K562 (cell line): ENCODE data around the gene ARIH1. TPM values are rescaled to one million over a fixed set of nuclear protein-coding genes. Genes with fewer than 3 reads are reported as not detected.
A peak's percentile ranks its signal among the peaks of the same experiment; 100 is the strongest.

Experiments used
- ATAC-seq: fragments of 200-7000 bp; cut with Tn5 transposase; 3 replicates; pipeline ENCODE4 v1.9.1; 2020; ENCODE audit warnings: moderate library complexity
- BruUV-seq: library from RNA; stranded (reverse); fragments of 400-500 nt; replicated peaks from 2 replicates; lab custom pipeline; 2021; lab: Mats Ljungman, UMichigan
- CTCF ChIA-PET: fragments of 300-600 bp; formaldehyde crosslinking; extraction: SDS; loops from one replicate; lab custom pipeline; 2021; ENCODE audit warnings: low intra/inter-chr PET ratio; lab: Yijun Ruan, JAX
- POLR2A ChIA-PET: fragments of 300-600, 350-650 bp; sonication (Branson Sonifier 250); formaldehyde crosslinking; extraction: SDS; loops from one replicate; lab custom pipeline; 2021; ENCODE audit warnings: antibody characterized with exemption, inconsistent platforms; lab: Yijun Ruan, JAX
- DNase-seq, 4 experiments: peaks; one replicate each; pipeline versions ENCODE4 v3.0.0 to v3.0.0-alpha.2; 2011 to 2018; ENCODE audit warnings: low spot score in 3 of 4, mixed read lengths in 3 of 4; ENCODE audit errors: extremely low read depth in 1 of 4
- FAIRE-seq: peaks from 2 replicates; lab custom pipeline; 2011; peaks lifted over from hg19 to GRCh38; lab: Jason Lieb, UNC
- H2AFZ ChIP-seq: 2 replicates; pipeline ENCODE4 v1.6.0; 2011; ENCODE audit warnings: low read depth, low read length, control low read depth, inconsistent platforms
- H3K27ac ChIP-seq: fragments of 200-600 bp; 3 replicates; pipeline ENCODE4 v1.8.0; 2011; ENCODE audit warnings: low read depth, mild to moderate bottlenecking, control low read depth, inconsistent platforms, low read length, moderate library complexity, mixed read lengths; ENCODE audit errors: extremely low read depth
- H3K27me3 ChIP-seq, 2 experiments: fragments of 300-600 bp in 1 of 2; 2 replicates in 1 of 2; 3 replicates in 1 of 2; pipeline versions ENCODE4 v1.6.0 to v1.8.0; 2011; ENCODE audit warnings: inconsistent platforms in 2 of 2, low read length in 2 of 2, mild to moderate bottlenecking in 1 of 2, mixed read lengths in 1 of 2, moderate library complexity in 1 of 2; ENCODE audit not compliant: control insufficient read depth in 2 of 2, insufficient read depth in 2 of 2
- H3K36me3 ChIP-seq: fragments of 300-600 bp; 3 replicates; pipeline ENCODE4 v1.8.0; 2011; ENCODE audit warnings: mild to moderate bottlenecking, low read length, inconsistent platforms; ENCODE audit not compliant: control insufficient read depth, insufficient read depth
- H3K4me1 ChIP-seq, 2 experiments: fragments of 200-600 bp in 1 of 2; replicated peaks in 1 of 2; 2 replicates in 1 of 2; 3 replicates in 1 of 2; pipeline versions ENCODE4 v1.5.1 to v1.8.0; 2011; ENCODE audit warnings: inconsistent platforms in 2 of 2, low read length in 2 of 2, mild to moderate bottlenecking in 1 of 2, mixed read lengths in 1 of 2, moderate library complexity in 1 of 2; ENCODE audit not compliant: control insufficient read depth in 2 of 2, insufficient read depth in 2 of 2
- H3K4me2 ChIP-seq: 2 replicates; pipeline ENCODE4 v1.6.1; 2011; ENCODE audit warnings: low read length, control low read depth, inconsistent platforms, mixed read lengths; ENCODE audit not compliant: insufficient read depth
- H3K4me3 ChIP-seq: fragments of 200-600 bp; sonication (generic), shearing (Covaris generic); 2 replicates; pipeline ENCODE4 v1.5.1; 2016; ENCODE audit warnings: control low read depth, inconsistent platforms
- H3K79me2 ChIP-seq: fragments of 200-600 bp; 3 replicates; pipeline ENCODE4 v1.8.0; 2011; ENCODE audit warnings: low read length, inconsistent platforms; ENCODE audit not compliant: control insufficient read depth, insufficient read depth
- H3K9ac ChIP-seq, 2 experiments: 2 replicates each; pipeline versions ENCODE4 v1.6.0 to v1.6.1; 2011; ENCODE audit warnings: low read depth in 2 of 2, low read length in 2 of 2, control low read depth in 1 of 2, inconsistent platforms in 1 of 2, mild to moderate bottlenecking in 1 of 2, mixed read lengths in 1 of 2; ENCODE audit not compliant: insufficient read depth in 1 of 2
- H3K9me1 ChIP-seq: one replicate; pipeline ENCODE4 v1.6.0; 2011; ENCODE audit warnings: inconsistent platforms, mild to moderate bottlenecking, low read length, moderate library complexity; ENCODE audit not compliant: control insufficient read depth, insufficient read depth
- H3K9me3 ChIP-seq: replicated peaks from 2 replicates; pipeline ENCODE4 v1.5.1; 2011; ENCODE audit warnings: low read depth, low read length, inconsistent platforms; ENCODE audit not compliant: control insufficient read depth, insufficient read depth
- H4K20me1 ChIP-seq: replicated peaks from 2 replicates; pipeline ENCODE4 v1.6.1; 2011; ENCODE audit warnings: low read length, inconsistent platforms, mixed read lengths; ENCODE audit not compliant: control insufficient read depth, insufficient read depth
- BRD9 ChIP-seq: fragments of 450-650 bp; IDR thresholded peaks from 2 replicates; pipeline ENCODE4 v1.6.1; 2018; ENCODE audit warnings: low read depth; ENCODE audit not compliant: partially characterized antibody
- E2F4 ChIP-seq: sonication (generic); formaldehyde crosslinking; IDR thresholded peaks from 2 replicates; pipeline ENCODE4 v1.8.0; 2022; ENCODE audit warnings: mild to moderate bottlenecking, low read depth, missing genetic modification reagents
- FOXA1 ChIP-seq: fragments of 450-650 bp; IDR thresholded peaks from 2 replicates; pipeline ENCODE4 v1.6.1; 2016; ENCODE audit warnings: mild to moderate bottlenecking, borderline replicate concordance
- FOXJ3 ChIP-seq: sonication (generic); formaldehyde crosslinking; IDR thresholded peaks from 2 replicates; pipeline ENCODE4 v1.4.0; 2020; ENCODE audit warnings: mild to moderate bottlenecking, missing genetic modification reagents
- GABPB2 ChIP-seq: fragments of 250-450 bp; sonication (Bioruptor Pico); conservative IDR thresholded peaks from 2 replicates; pipeline ENCODE4 v1.5.1; 2021; ENCODE audit warnings: mild to moderate bottlenecking
- JUNB ChIP-seq: fragments of 450-650 bp; formaldehyde crosslinking; conservative IDR thresholded peaks from 2 replicates; pipeline ENCODE4 v1.4.0; 2020; ENCODE audit warnings: mild to moderate bottlenecking
- KDM5B ChIP-seq: fragments of 200-600 bp; sonication (generic); IDR thresholded peaks from 2 replicates; pipeline ENCODE4 v1.6.1; 2012; ENCODE audit warnings: low read depth, mild to moderate bottlenecking, moderate library complexity, low read length, control low read depth, inconsistent platforms; ENCODE audit not compliant: insufficient replicate concordance
- MAFG ChIP-seq: fragments of 450-650 bp; conservative IDR thresholded peaks from 2 replicates; pipeline ENCODE4 v1.6.1; 2016; ENCODE audit warnings: missing genetic modification characterization, missing compliant biosample characterization
- NEUROD1 ChIP-seq: fragments of 150-350 bp; IDR thresholded peaks from 2 replicates; pipeline ENCODE4 v1.6.1; 2014; ENCODE audit warnings: borderline replicate concordance, low read length, low read depth; ENCODE audit not compliant: partially characterized antibody
- POLR2A ChIP-seq: fragments of 450-650 bp; conservative IDR thresholded peaks from 2 replicates; pipeline ENCODE4 v1.6.1; 2016
- RFX5 ChIP-seq: IDR thresholded peaks from 2 replicates; pipeline ENCODE4 v1.6.1; 2011; ENCODE audit warnings: low read depth, mild to moderate bottlenecking, improper control_type of control experiment, low read length
- SETDB1 ChIP-seq: IDR thresholded peaks from one replicate; pipeline ENCODE4 v1.6.1; 2012; ENCODE audit warnings: low read length, control low read depth, inconsistent platforms
- SMARCA4 ChIP-seq: fragments of 450-650 bp; IDR thresholded peaks from 2 replicates; pipeline ENCODE4 v1.6.1; 2016
- SREBF1 ChIP-seq: fragments of 150-350 bp; IDR thresholded peaks from 2 replicates; pipeline ENCODE4 v1.6.1; 2014; ENCODE audit warnings: antibody characterized with exemption, low read depth, low read length, borderline replicate concordance
- TAF15 ChIP-seq: fragments of 200-400 bp; formaldehyde crosslinking; IDR thresholded peaks from 2 replicates; pipeline ENCODE4 v1.6.1; 2017; ENCODE audit warnings: mild to moderate bottlenecking, low read depth, low read length, moderate library complexity
- TEAD1 ChIP-seq, 2 experiments: fragments of 450-650 bp in 1 of 2; sonication (generic) in 1 of 2; formaldehyde crosslinking; IDR thresholded peaks; 2 replicates each; pipeline versions ENCODE4 v1.4.0 to v1.8.0; 2020 to 2022; ENCODE audit warnings: mild to moderate bottlenecking in 2 of 2, missing genetic modification reagents in 1 of 2
- THAP7 ChIP-seq: fragments of 250-450 bp; sonication (Bioruptor Pico); IDR thresholded peaks from 2 replicates; pipeline ENCODE4 v1.5.0; 2021
- ZNF121 ChIP-seq: sonication (generic); formaldehyde crosslinking; conservative IDR thresholded peaks from 2 replicates; pipeline ENCODE4 v1.8.0; 2022; ENCODE audit warnings: missing genetic modification reagents
- ZNF124 ChIP-seq: sonication (generic); formaldehyde crosslinking; IDR thresholded peaks from 2 replicates; pipeline ENCODE4 v1.8.1; 2022; ENCODE audit warnings: missing genetic modification reagents
- ZNF133 ChIP-seq: fragments of 250-450 bp; sonication (Bioruptor Pico); IDR thresholded peaks from 2 replicates; pipeline ENCODE4 v1.4.0; 2020; ENCODE audit warnings: mild to moderate bottlenecking
- ZNF384 ChIP-seq: IDR thresholded peaks from 2 replicates; pipeline ENCODE4 v1.6.1; 2012; ENCODE audit warnings: low read depth, low read length, improper control_type of control experiment
- ZNF655 ChIP-seq: fragments of 250-450 bp; sonication (Bioruptor Pico); IDR thresholded peaks from 2 replicates; pipeline ENCODE4 v1.5.0; 2021
- WGBS: fragments of 100-300 bp; shearing (Covaris generic); methylation state at CpG from one replicate; pipeline ENCODE4 v1.1.6; 2016; ENCODE audit warnings: low coverage, mixed read lengths; ENCODE audit not compliant: insufficient coverage; ENCODE audit errors: missing lambda C conversion rate; 5-methylcytosine and 5-hydroxymethylcytosine counted together
- in situ Hi-C: fragments of 300-500 bp; cut with MboI; formaldehyde crosslinking; loops from 4 replicates; pipeline ENCODE4 v1.15.0; 2018; ENCODE audit warnings: inconsistent platforms, mixed read lengths
- intact Hi-C: fragments of 100-400 bp; cut with micrococcal nuclease; formaldehyde crosslinking; loops from 2 replicates; pipeline ENCODE4 v1.14.2; 2022
- polyA plus RNA-seq, 8 experiments: library from polyadenylated mRNA; depleted of rRNA in 4 of 8; stranded (reverse) in 5 of 8; unstranded in 3 of 8; fragments of >200 nt; fragmentation: Nextera tagmentation in 2 of 8; fragmentation: Illumina TruSeq in 1 of 8; extraction: Ambion mirVana in 2 of 8; extraction: Trizol in 1 of 8; gene quantifications; 2 replicates each; pipeline versions ENCODE4 v1.2.1 to v1.2.3, GENCODE V29; 2011 to 2014; ENCODE audit warnings: inconsistent platforms in 1 of 8, missing spikeins in 1 of 8
- total RNA-seq, 7 experiments: library from RNA; depleted of rRNA in 6 of 7; stranded (reverse); fragments of >200 nt in 6 of 7; fragmentation: Illumina TruSeq in 2 of 7; extraction: Trizol in 2 of 7; gene quantifications; 2 replicates each; pipeline versions ENCODE4 v1.2.1 to v1.2.3, GENCODE V29; 2011 to 2021; ENCODE audit warnings: low replicate concordance in 1 of 7

Gene ARIH1
- total and polyA plus RNA-seq, 9 of the 15 experiments (the other 6 are each of a cell fraction or from before 2014, with no cell fraction given), result 17.7 to 125 (median 31.4) TPM

GRCh38 chr15:72474912-72475628 lies 940 bp downstream of the ARIH1 start:
- peaks cover 7 to 15% of the 10 kb centered on the region in 2 experiments; a peak in 4 of 5 replicates for H3K4me1 ChIP-seq
- TSS peak; percentile 41 for BruUV-seq
- no peaks in the 10 kb centered on the region for H3K9me3 ChIP-seq
- 0% methylated on average over 38 of the region's 42 CpGs for WGBS
- no peaks in the 10 kb centered on the region for H3K27me3 ChIP-seq
- ChIA-PET CTCF (no interaction called here), POLR2A (interaction anchor here (0.6 to 1.4 kb wide), 6 partner anchors 8 to 58 kb away, joined by 3 to 7 read pairs (median 4); no protein-coding TSS in a partner anchor)
- ATAC-seq (peak; percentile 84), FAIRE-seq (peak; percentile 78), DNase-seq (peak; percentile 45 to 83 (median 65))
- H2AFZ ChIP-seq, result peak overlapping the region; percentile 43; the same call in 1 of the 2 replicates
- H4K20me1 ChIP-seq, result peaks cover 8% of the 10 kb centered on the region
- H3K36me3 ChIP-seq, result peaks cover 32% of the 10 kb centered on the region; the same call in 2 of the 3 replicates
- in situ Hi-C loops, result no loop called here
- intact Hi-C loops, result loop anchor here (10.0 kb wide), 2 partner anchors 120 to 240 kb away; partner anchors contain the start of gene PKM
- H3K9me1 ChIP-seq, result no peaks in the 10 kb centered on the region
- peak overlapping the region; percentile 94 to 99 for H3K9ac ChIP-seq
- peak overlapping the region; percentile 96 for H3K27ac ChIP-seq
- H3K79me2 ChIP-seq, result peaks cover 59% of the 10 kb centered on the region
- H3K4me2 ChIP-seq, result peak overlapping the region; percentile 93
- H3K4me3 ChIP-seq, result peak overlapping the region; percentile 76
- no peak for TF ChIP-seq JUNB (CRISPR knock-in tag)
- no peak for TF ChIP-seq MAFG
- no peak for TF ChIP-seq ZNF124 (CRISPR knock-in tag)
- TF ChIP-seq SREBF1, result no peak
- TF ChIP-seq NEUROD1, result no peak
- TF ChIP-seq SETDB1, result no peak
- no peak for TF ChIP-seq SMARCA4
- TF ChIP-seq ZNF133 (CRISPR knock-in tag), result no peak
- TF ChIP-seq TAF15, result no peak
- TF ChIP-seq THAP7 (CRISPR knock-in tag), result no peak
- no peak for TF ChIP-seq RFX5
- TF ChIP-seq TEAD1 (CRISPR knock-in tag; IDR thresholded peaks at IDR 0.05), result peak in 1 of 2 experiments; percentile 63; a peak in 2 of 4 replicates
- no peak for TF ChIP-seq KDM5B
- TF ChIP-seq FOXJ3, result no peak
- no peak for TF ChIP-seq BRD9
- TF ChIP-seq FOXA1, result no peak
- TF ChIP-seq ZNF655 (CRISPR knock-in tag), result no peak
- no peak for TF ChIP-seq ZNF384
- TF ChIP-seq GABPB2 (CRISPR knock-in tag), result no peak
- TF ChIP-seq ZNF121 (CRISPR knock-in tag), result 0 out of 2 replicates have a peak, but pooled peaks have one; percentile 7
- TF ChIP-seq E2F4, result no peak
- peak; percentile 61 for TF ChIP-seq POLR2A
